ENCODE measurements around the gene RAB17.

The RAB17 gene

DNA sequence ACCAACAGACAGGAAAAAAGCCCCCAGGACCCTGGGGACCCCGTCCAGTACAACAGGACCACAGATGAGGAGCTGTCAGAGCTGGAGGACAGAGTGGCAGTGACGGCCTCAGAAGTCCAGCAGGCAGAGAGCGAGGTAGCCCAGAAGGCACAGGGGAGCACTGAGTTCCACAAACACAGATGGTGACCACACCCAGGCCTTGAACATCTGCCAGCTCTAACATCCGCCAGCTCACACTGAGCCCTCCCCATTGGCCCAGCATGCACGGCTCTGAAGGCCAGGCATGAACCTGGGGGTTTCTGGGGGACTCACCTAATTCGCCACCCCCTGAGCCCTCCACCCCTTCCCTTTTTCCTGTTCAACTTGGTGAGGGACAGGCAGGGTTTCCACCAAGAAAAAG is 49.7 kb downstream of the RAB17 start:
- H3K79me2 ChIP-seq (ENCODE audit: insufficient read depth, low read length) = no peaks in the 10 kb centered on the region
- TF ChIP-seq, protein P1, sequence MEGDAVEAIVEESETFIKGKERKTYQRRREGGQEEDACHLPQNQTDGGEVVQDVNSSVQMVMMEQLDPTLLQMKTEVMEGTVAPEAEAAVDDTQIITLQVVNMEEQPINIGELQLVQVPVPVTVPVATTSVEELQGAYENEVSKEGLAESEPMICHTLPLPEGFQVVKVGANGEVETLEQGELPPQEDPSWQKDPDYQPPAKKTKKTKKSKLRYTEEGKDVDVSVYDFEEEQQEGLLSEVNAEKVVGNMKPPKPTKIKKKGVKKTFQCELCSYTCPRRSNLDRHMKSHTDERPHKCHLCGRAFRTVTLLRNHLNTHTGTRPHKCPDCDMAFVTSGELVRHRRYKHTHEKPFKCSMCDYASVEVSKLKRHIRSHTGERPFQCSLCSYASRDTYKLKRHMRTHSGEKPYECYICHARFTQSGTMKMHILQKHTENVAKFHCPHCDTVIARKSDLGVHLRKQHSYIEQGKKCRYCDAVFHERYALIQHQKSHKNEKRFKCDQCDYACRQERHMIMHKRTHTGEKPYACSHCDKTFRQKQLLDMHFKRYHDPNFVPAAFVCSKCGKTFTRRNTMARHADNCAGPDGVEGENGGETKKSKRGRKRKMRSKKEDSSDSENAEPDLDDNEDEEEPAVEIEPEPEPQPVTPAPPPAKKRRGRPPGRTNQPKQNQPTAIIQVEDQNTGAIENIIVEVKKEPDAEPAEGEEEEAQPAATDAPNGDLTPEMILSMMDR (conservative IDR thresholded peaks at IDR 0.05; ENCODE audit: low read length) = no peak
- TF ChIP-seq EZH2phosphoT487 (IDR thresholded peaks at IDR 0.05; ENCODE audit: borderline replicate concordance) = no peak
- no peaks in the 10 kb centered on the region for H3F3A ChIP-seq (ENCODE audit: low read depth)
- no peak overlapping the region for H3K9ac ChIP-seq (ENCODE audit: low read depth, low read length, poor library complexity, severe bottlenecking)
- H3K4me3 ChIP-seq (ENCODE audit: low read length, poor library complexity, severe bottlenecking) = no peak overlapping the region
- no peaks in the 10 kb centered on the region for H3K27me3 ChIP-seq (ENCODE audit: insufficient read depth, low read length, poor library complexity, severe bottlenecking)
- no peak overlapping the region for H3K4me2 ChIP-seq (ENCODE audit: low read depth, low read length, poor library complexity, severe bottlenecking)
- H2AFZ ChIP-seq (ENCODE audit: low read length) = no peak overlapping the region
- no peaks in the 10 kb centered on the region for H3K36me3 ChIP-seq (ENCODE audit: insufficient read depth, low read length)
- no peaks in the 10 kb centered on the region for H3K4me1 ChIP-seq (ENCODE audit: insufficient read depth, low read length, poor library complexity, severe bottlenecking)
- no peaks in the 10 kb centered on the region for H3K9me2 ChIP-seq (replicated peaks; ENCODE audit: low read depth, low read length)
- no peaks in the 10 kb centered on the region for H4K20me1 ChIP-seq (ENCODE audit: insufficient read depth, low read length, poor library complexity, severe bottlenecking)
- H3K9me3 ChIP-seq (ENCODE audit: insufficient read depth, low read depth, low read length) = no peaks in the 10 kb centered on the region

DNA sequence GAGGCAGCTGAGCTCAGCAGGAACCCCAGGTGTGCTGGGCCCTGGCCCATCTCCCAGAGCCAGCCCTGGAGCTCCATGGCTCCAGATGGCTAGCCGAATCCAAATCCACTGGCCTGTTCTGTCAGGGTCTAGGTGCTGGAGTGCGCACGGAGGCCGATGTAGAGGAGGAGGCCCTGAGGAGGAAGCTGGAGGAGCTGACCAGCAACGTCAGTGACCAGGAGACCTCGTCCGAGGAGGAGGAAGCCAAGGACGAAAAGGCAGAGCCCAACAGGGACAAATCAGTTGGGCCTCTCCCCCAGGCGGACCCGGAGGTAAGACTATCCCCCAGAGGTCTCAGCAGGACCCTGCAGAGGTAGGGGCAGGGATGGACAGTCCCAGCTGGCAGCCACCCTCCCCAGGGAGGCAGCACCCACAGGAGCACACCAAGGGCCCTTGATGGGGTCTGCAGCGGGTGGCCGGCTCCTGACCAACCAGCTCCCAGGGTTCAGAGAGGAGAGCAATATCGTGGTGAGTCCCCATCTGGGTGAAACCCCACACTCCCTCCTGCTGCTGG is 50.2 kb downstream of the RAB17 start:
- H3K9ac ChIP-seq (ENCODE audit: low read depth, low read length, poor library complexity, severe bottlenecking) = no peak overlapping the region

GRCh38 chr2:237539681-237540080 is 50.9 kb downstream of the RAB17 start:
- no peak for TF ChIP-seq EZH2phosphoT487 (IDR thresholded peaks at IDR 0.05; ENCODE audit: borderline replicate concordance)
- TF ChIP-seq, protein P1 (conservative IDR thresholded peaks at IDR 0.05; ENCODE audit: low read length) = no peak
- no peaks in the 10 kb centered on the region for H3F3A ChIP-seq (ENCODE audit: low read depth)
- no peak overlapping the region for H3K4me3 ChIP-seq (ENCODE audit: low read length, poor library complexity, severe bottlenecking)
- H3K4me2 ChIP-seq (ENCODE audit: low read depth, low read length, poor library complexity, severe bottlenecking) = no peak overlapping the region
- no peaks in the 10 kb centered on the region for H3K9me3 ChIP-seq (ENCODE audit: insufficient read depth, low read depth, low read length)
- no peak overlapping the region for H2AFZ ChIP-seq (ENCODE audit: low read length)
- no peaks in the 10 kb centered on the region for H3K27me3 ChIP-seq (ENCODE audit: insufficient read depth, low read length, poor library complexity, severe bottlenecking)
- no peak overlapping the region for H3K9ac ChIP-seq (ENCODE audit: low read depth, low read length, poor library complexity, severe bottlenecking)
- no peaks in the 10 kb centered on the region for H3K36me3 ChIP-seq (ENCODE audit: insufficient read depth, low read length)
- no peaks in the 10 kb centered on the region for H3K4me1 ChIP-seq (ENCODE audit: insufficient read depth, low read length, poor library complexity, severe bottlenecking)
- no peaks in the 10 kb centered on the region for H4K20me1 ChIP-seq (ENCODE audit: insufficient read depth, low read length, poor library complexity, severe bottlenecking)
- no peaks in the 10 kb centered on the region for H3K79me2 ChIP-seq (ENCODE audit: insufficient read depth, low read length)
- no peaks in the 10 kb centered on the region for H3K9me2 ChIP-seq (replicated peaks; ENCODE audit: low read depth, low read length)

More for the DNA sequence above, 50.2 kb downstream of the RAB17 start:
- Histone ChIP-seq H3K4me3 (ENCODE audit: low read length, poor library complexity, severe bottlenecking) (no peak overlapping the region), H2AFZ (ENCODE audit: low read length) (no peak overlapping the region), H3K36me3 (ENCODE audit: insufficient read depth, low read length) (no peaks in the 10 kb centered on the region), H3K79me2 (ENCODE audit: insufficient read depth, low read length) (no peaks in the 10 kb centered on the region), H3K27me3 (ENCODE audit: insufficient read depth, low read length, poor library complexity, severe bottlenecking) (no peaks in the 10 kb centered on the region), H3K4me2 (ENCODE audit: low read depth, low read length, poor library complexity, severe bottlenecking) (no peak overlapping the region), H3F3A (ENCODE audit: low read depth) (no peaks in the 10 kb centered on the region), H3K9me3 (ENCODE audit: insufficient read depth, low read depth, low read length) (no peaks in the 10 kb centered on the region), H4K20me1 (ENCODE audit: insufficient read depth, low read length, poor library complexity, severe bottlenecking) (no peaks in the 10 kb centered on the region), H3K4me1 (ENCODE audit: insufficient read depth, low read length, poor library complexity, severe bottlenecking) (no peaks in the 10 kb centered on the region), H3K9me2 (replicated peaks; ENCODE audit: low read depth, low read length) (no peaks in the 10 kb centered on the region)
- TF ChIP-seq, protein P1 (conservative IDR thresholded peaks at IDR 0.05; ENCODE audit: low read length) = no peak
- no peak for TF ChIP-seq EZH2phosphoT487 (IDR thresholded peaks at IDR 0.05; ENCODE audit: borderline replicate concordance)
